Measurements from ENCODE around the gene CFAP47.
"Not testable (repeated sequence)": the region's sequence is repeated elsewhere in the genome, so short reads cannot be mapped to it uniquely, and the experiment has no call there.

The CFAP47 gene

GRCh38 chrX:36218801-36219200, 299.3 kb downstream of the CFAP47 start:
- no peak for DNase-seq (ENCODE audit: low read depth)

DNA sequence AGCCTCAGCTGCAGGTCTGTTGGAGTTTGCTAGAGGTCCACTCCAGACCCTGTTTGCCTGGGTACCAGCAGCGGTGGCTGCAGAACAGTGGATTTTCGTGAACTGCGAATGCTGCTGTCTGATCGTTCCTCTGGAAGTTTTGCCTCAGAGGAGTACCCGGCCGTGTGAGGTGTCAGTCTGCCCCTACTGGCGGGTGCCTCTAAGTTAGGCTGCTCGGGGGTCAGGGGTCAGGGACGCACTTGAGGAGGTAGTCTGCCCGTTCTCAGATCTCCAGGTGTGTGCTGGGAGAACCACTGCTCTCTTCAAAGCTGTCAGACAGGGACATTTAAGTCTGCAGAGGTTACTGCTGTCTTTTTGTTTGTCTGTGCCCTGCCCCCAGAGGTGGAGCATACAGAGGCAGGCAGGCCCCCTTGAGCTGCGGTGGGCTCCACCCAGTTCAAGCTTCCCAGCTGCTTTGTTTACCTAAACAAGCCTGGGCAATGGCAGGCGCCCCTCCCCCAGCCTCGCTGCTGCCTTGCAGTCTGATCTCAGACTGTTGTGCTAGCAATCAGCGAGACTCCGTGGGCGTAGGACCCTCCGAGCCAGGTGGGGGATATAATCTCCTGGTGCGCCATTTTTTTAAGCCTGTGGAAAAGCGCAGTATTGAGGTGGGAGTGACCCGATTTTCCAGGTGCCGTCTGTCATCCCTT, 315.4 kb downstream of the CFAP47 start:
- DNase-seq (ENCODE audit: low read depth) = not testable (repeated sequence)

DNA sequence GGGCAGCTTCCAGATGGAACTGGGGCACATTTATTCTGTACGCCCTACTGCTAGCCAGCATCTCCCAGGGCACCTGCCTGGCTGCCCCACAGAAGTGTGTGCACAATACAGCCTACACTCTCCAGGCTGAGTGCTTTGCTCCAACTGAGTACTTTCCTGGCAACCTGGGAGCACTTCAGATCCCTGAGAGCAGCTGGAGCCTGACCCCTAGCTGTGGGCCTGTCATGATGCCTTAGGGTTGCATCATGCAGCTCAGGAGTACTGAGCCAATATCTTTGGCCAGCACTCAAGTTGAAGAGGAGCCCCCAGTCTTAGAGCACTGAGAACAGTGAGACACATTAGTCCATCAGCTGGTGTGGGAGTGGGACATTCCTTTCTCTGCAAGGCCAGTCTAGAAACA, 321.9 kb downstream of the CFAP47 start:
- DNase-seq (ENCODE audit: low read depth) = no peak

GRCh38 chrX:36266155-36266554, 346.6 kb downstream of the CFAP47 start:
- no peak for DNase-seq (ENCODE audit: low read depth)

- DNase-seq (ENCODE audit: low read depth) = no peak
Observed at GRCh38 chrX:36310136-36310535, 390.6 kb downstream of the CFAP47 start.

DNA sequence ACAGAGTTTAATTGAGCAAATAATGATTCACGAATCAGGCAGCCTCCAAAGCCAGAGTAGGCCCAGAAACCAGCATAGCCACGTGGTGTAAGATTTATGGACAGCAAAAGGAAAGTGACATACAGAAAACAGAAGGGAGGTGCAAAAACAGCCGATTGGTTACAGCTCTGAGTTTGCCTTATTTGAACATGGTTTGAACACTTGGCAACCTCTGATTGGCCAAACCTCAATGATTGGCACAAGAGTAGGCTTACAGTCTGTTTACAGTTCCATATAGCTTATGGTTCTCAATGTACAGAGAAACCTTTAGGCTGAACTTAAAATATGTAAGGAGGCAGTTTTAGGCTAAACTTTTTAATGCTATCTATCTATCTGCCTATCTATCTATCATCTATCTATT, 394.8 kb downstream of the CFAP47 start:
- no peak for DNase-seq (ENCODE audit: low read depth)

GRCh38 chrX:36334572-36334971, 415.0 kb downstream of the CFAP47 start:
- no peak for DNase-seq (ENCODE audit: low read depth)

DNA sequence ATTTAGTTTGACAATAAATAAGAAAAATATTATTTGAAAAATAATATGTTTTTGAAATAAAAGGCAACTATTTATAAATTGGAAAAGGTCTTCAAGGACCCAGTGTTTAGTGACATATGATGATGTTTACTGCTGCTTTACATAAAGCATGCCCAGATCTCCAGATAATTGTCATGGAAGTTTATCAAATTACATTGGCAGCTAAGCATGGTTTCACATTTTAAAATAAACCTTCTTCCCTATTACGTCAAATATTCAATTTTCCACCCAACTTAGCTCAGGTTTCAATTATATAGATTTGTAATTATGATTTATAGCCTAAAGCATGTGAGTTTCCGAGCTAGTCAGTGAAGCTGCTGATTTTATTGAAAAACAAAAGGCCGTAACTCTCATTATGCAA, 417.2 kb downstream of the CFAP47 start:
- no peak for DNase-seq (ENCODE audit: low read depth)

GRCh38 chrX:36344301-36344700, 424.8 kb downstream of the CFAP47 start:
- DNase-seq (ENCODE audit: low read depth) = no peak

DNA sequence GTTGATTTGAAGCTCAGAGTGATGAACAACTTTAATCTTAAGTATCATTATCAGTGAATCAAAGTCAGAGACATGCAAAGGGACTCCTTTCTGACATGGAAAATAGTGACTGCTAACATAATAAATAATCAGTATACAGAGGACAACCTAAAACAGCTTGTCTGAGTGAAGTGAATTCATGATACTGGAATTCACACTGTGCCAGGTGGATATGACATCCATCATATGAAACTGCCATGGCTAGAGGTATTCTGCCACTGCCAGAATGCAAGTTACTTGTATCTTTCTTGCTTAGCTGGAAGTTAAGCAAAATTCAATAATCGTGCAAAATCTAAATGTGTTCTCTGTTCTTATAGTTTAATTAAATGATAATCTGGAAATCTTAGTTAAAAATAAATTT, 429.0 kb downstream of the CFAP47 start:
- DNase-seq (ENCODE audit: low read depth) = no peak

DNA sequence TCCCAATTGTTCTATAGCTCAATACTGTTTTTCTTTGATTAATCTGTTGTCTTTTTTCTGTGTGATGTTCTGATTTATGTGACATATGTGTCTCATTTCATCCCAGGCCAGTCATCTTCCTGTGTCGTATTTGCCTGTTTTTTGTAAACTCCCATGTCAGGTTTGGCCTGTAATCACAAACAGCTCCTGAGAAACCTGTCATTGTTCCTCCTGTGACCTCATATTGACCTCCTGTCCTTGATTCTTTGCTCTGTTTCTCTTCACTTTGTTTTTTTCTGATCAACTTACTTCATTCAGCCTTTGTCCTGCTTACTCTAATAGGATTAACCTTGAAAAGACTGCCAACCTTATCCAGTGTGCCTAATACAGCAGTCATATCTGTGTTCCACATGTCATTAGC, 438.3 kb downstream of the CFAP47 start:
- DNase-seq (ENCODE audit: low read depth) = no peak

- DNase-seq (ENCODE audit: low read depth) = no peak
Observed at GRCh38 chrX:36364262-36364661, 444.7 kb downstream of the CFAP47 start.

- DNase-seq (ENCODE audit: low read depth) = no peak
Observed at GRCh38 chrX:36383495-36383894, 464.0 kb downstream of the CFAP47 start.

- DNase-seq (ENCODE audit: low read depth) = no peak
Observed at GRCh38 chrX:36388901-36389300, 469.4 kb downstream of the CFAP47 start.

DNA sequence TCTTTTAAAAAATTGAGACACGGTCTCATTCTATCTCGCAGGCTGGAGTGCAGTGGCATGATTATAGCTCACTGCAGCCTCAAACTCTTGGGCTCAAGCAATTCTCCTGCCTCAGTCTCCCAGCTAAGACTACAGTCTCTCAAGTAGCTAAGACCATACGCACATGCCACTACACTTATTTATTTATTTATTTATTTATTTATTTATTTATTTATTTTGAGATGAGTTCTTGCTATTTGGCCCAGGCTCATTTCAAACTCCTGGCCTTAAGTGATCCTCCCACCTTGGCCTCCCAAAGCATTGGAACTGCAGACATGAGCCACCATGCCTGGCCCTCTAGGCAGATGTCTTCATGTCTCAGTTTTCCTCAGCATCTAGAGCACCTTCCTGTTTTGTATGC, 482.2 kb downstream of the CFAP47 start:
- DNase-seq (ENCODE audit: low read depth) = no peak

- DNase-seq (ENCODE audit: low read depth) = no peak
Observed at GRCh38 chrX:36407836-36408235, 488.3 kb downstream of the CFAP47 start.

GRCh38 chrX:36414056-36414455, 494.5 kb downstream of the CFAP47 start:
- no peak for DNase-seq (ENCODE audit: low read depth)

DNA sequence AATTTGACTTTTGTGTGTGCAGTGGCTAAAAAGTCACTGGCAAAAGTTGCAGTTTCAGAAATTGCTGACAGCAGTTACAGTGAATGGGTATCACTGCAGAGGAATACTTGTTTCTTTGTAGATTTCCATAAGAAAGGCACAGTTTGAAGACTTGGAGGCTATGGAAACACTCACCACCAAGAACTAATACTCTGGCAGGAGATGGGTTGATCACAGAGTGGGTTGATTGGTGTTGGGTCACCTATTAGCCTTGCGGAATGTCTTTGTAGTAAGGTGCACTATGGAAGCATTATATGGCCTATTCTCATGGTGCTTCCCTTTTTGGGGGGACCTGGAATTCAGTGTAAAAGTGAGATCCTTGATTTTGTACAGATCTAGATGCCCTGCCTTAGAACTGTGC, 502.8 kb downstream of the CFAP47 start:
- DNase-seq (ENCODE audit: low read depth) = no peak

DNA sequence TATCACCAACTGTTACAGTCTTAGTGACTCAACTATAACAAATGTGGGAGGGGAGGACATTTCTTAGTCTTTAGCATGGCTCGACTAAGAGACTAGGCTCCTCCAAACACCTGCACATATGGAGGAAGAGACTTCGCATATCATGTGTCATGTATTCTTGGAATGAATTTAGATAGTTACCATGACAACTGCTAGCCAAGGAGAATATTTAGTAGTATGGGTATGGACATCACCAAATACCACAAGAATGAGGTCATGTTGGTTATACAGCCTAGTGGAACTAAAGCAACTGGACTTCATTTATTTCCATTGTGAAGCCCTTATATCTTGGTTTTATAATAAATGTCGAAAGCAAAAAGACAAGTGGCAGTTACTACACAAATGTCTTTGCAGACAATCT, 512.3 kb downstream of the CFAP47 start:
- no peak for DNase-seq (ENCODE audit: low read depth)

GRCh38 chrX:36434522-36434921, 515.0 kb downstream of the CFAP47 start:
- no peak for DNase-seq (ENCODE audit: low read depth)
